AG04449 (cell line): ENCODE data around the gene TARS3.

Source experiments
- CTCF ChIA-PET: fragments of 350-600 bp; formaldehyde crosslinking; extraction: SDS; loops from one replicate; lab custom pipeline; 2021; ENCODE audit warnings: antibody characterized with exemption; lab: Yijun Ruan, JAX
- POLR2A ChIA-PET: fragments of 400-600, 350-600 bp; formaldehyde crosslinking; extraction: SDS; loops from one replicate; lab custom pipeline; 2020; ENCODE audit warnings: antibody characterized with exemption, inconsistent platforms; lab: Yijun Ruan, JAX
- DNase-seq: peaks from one replicate; pipeline ENCODE4 v3.0.0-alpha.2; 2010; ENCODE audit warnings: low read depth, low spot score
- H3K4me3 ChIP-seq: 2 replicates; pipeline ENCODE4 v1.5.1; 2011; ENCODE audit warnings: low read depth, mild to moderate bottlenecking, control low read depth, low read length
- CTCF ChIP-seq: IDR thresholded peaks from one replicate; pipeline ENCODE4 v1.5.1; 2011; ENCODE audit warnings: mild to moderate bottlenecking, moderate library complexity, low read length, control low read depth, inconsistent platforms; ENCODE audit not compliant: insufficient read depth; ENCODE audit errors: missing control alignments

Gene TARS3

GRCh38 chr15:101676921-101677329, 47.3 kb downstream of the TARS3 start:
- no peak for TF ChIP-seq CTCF
- DNase-seq: peak; percentile 34
- ChIA-PET POLR2A (interaction anchor here (1.3 kb wide), 1 partner anchor 25 kb away, joined by 5 read pairs; no protein-coding TSS in a partner anchor), CTCF (interaction anchor here (0.9 to 1.4 kb wide), 2 partner anchors 10 to 46 kb away, joined by 3 to 5 read pairs; no protein-coding TSS in a partner anchor)
- H3K4me3 ChIP-seq: no peak overlapping the region

GRCh38 chr15:101675796-101676582, 48.3 kb downstream of the TARS3 start:
- TF ChIP-seq CTCF: no peak
- POLR2A ChIA-PET: interaction anchor here (0.8 to 1.3 kb wide), 2 partner anchors 24 to 35 kb away, joined by 3 to 5 read pairs; no protein-coding TSS in a partner anchor
- H3K4me3 ChIP-seq: peak overlapping the region; percentile 9; the same call in 1 of the 2 replicates
- peak; percentile 70 for DNase-seq
- CTCF ChIA-PET: interaction anchor here (1.1 to 1.4 kb wide), 2 partner anchors 47 to 48 kb away, joined by 3 to 5 read pairs; no protein-coding TSS in a partner anchor

GRCh38 chr15:101675015-101675414, 49.3 kb downstream of the TARS3 start:
- TF ChIP-seq CTCF: no peak
- H3K4me3 ChIP-seq: no peak overlapping the region
- DNase-seq: peak; percentile 83
- ChIA-PET CTCF (interaction anchor here (1.0 to 2.4 kb wide), 4 partner anchors 9 to 49 kb away, joined by 3 to 8 read pairs (median 6); no protein-coding TSS in a partner anchor), POLR2A (no interaction called here)

GRCh38 chr15:101672298-101672697, 52.0 kb downstream of the TARS3 start:
- DNase-seq: no peak
- no peak for TF ChIP-seq CTCF
- ChIA-PET POLR2A (no interaction called here), CTCF (no interaction called here)
- no peak overlapping the region for H3K4me3 ChIP-seq

GRCh38 chr15:101669744-101670143, 54.5 kb downstream of the TARS3 start:
- no peak for TF ChIP-seq CTCF
- H3K4me3 ChIP-seq: no peak overlapping the region
- CTCF ChIA-PET: interaction anchor here (0.9 kb wide), 1 partner anchor 11 kb away, joined by 3 read pairs; no protein-coding TSS in a partner anchor
- POLR2A ChIA-PET: no interaction called here
- DNase-seq: no peak

GRCh38 chr15:101667881-101668280, 56.4 kb downstream of the TARS3 start:
- H3K4me3 ChIP-seq: no peak overlapping the region
- POLR2A ChIA-PET: no interaction called here
- no peak for DNase-seq
- no peak for TF ChIP-seq CTCF
- CTCF ChIA-PET: interaction anchor here (1.2 to 2.8 kb wide), 2 partner anchors 15 to 26 kb away, joined by 4 to 10 read pairs; no protein-coding TSS in a partner anchor
